GM13976 (cell line): ENCODE results near the gene LRRC4C.

ENCODE experiments used
- DNase-seq: peaks from one replicate; pipeline ENCODE4 v3.0.0; 2012; ENCODE audit warnings: low spot score
- CTCF ChIP-seq: IDR thresholded peaks from 2 replicates; pipeline ENCODE4 v1.5.1; 2012; ENCODE audit warnings: borderline replicate concordance, mild to moderate bottlenecking; ENCODE audit not compliant: insufficient read depth; ENCODE audit errors: extremely low read depth, missing control alignments, control extremely low read depth
- in situ Hi-C: fragments of 300-500 bp; cut with MboI; formaldehyde crosslinking; loops from one replicate; pipeline ENCODE4 v1.12.0; 2022; ENCODE audit warnings: low sequenced_read_pairs, mixed read lengths, inconsistent platforms; ENCODE audit not compliant: unreplicated experiment

LRRC4C gene

GRCh38 chr11:40606800-40607199, 852.7 kb downstream of the LRRC4C start:
- TF ChIP-seq CTCF: no peak
- in situ Hi-C loops: no loop called here
- no peak for DNase-seq

DNA sequence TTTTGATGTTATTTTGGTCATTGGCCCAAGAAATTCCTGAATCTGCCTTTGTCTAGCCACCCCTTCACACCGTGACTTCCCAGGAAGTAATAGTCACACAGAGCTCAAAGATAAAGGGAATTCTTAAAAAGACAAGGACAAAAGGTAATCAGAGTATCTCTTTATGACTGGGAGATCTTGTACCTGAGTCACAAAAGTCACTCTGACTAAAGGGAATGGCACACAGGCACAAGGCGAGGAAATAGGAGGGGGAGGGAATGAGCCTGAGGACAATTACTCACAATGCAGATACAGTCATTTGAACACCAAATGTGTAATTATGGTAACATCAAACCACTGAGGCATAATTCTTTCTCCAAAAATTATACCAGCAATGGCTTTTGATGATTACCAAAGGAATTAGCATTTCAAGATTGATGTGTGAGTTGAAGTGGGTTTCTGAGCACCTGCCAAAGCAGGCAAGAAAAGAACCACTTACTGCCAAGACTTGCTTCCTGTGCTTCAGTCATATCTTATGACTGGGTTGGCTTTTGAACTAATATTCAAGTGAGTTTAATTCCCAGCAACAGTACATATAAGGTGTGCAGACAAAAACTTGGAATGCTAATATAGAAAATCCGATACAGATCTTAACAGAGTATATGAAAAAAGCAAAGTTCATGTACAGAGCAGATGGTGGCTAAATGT, 856.4 kb downstream of the LRRC4C start:
- no peak for DNase-seq
- TF ChIP-seq CTCF: no peak
- in situ Hi-C loops: no loop called here

GRCh38 chr11:40597546-40598113, 861.8 kb downstream of the LRRC4C start:
- in situ Hi-C loops: no loop called here
- TF ChIP-seq CTCF: no peak
- DNase-seq: no peak

DNA sequence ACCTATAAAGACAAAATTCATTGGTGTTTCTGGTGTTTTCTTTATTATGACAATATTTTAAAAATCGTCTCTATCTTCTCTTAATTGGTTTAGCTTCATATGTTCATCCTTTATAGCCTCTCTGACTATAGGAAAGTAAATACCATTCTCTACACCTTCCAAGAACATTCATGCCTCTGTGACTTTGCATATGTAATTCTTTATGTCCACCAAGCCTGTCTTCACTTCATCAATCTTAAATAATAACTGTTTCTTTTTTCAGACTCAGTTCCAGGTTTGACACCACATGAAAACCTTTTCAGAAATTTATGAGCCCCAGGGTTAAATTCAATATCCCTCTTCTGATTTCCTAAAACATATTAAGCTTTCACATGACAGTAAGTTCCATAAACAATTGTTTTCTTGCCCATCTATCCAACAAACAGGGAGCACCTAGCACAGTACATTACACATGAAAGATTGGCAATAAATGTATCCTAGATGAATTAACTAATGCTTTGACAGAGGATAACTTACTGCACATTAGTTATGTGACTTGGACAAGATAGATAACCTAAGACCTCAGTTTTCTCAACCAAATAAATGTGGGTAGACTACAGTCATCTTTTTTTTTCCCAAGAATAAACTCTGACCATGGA, 886.1 kb downstream of the LRRC4C start:
- DNase-seq: no peak
- no peak for TF ChIP-seq CTCF
- in situ Hi-C loops: no loop called here

DNA sequence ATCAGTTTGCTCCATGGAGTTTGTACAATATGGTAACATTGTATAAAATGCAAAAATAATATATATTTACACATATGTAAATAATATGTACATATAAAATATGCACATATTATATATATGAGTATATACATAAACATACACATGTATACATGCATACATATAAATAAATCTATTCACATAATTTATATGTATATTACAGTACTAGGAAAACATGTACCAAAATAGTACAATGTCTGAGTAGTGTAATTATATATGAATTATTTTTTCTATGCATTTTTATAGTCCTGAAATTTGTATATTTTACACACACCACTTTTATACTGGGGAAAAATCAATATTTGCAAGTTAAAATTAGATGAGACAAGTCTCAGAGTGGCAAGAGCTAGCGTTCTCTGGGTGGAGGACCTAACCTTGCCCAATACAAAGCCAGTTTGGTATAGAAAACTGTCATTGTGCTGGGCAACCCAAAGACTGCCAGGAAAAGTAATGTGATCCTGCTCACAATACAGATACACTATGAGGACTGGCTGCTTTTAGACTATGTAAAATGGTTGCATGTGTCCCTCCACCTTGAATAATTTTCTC, 889.4 kb downstream of the LRRC4C start:
- no peak for TF ChIP-seq CTCF
- DNase-seq: no peak
- in situ Hi-C loops: no loop called here

GRCh38 chr11:40567392-40567791, 892.1 kb downstream of the LRRC4C start:
- in situ Hi-C loops: no loop called here
- no peak for DNase-seq
- TF ChIP-seq CTCF: no peak
